Transverse colon (tissue), 4 donors: ENCODE data around the gene PDZD2. TPM values are rescaled to one million over a fixed set of nuclear protein-coding genes. Genes with fewer than 3 reads are reported as not detected.

Experiments used
- DNase-seq: peaks from one replicate; pipeline ENCODE4 v3.0.0-alpha.2; 2019
- H3K27ac ChIP-seq, 4 donors: fragments of 200-600 bp; sonication (generic); 2 replicates each; pipeline ENCODE4 v1.5.1; 2016 to 2018; ENCODE audit warnings: inconsistent platforms in 4 of 4
- H3K27me3 ChIP-seq: fragments of 200-600 bp; sonication (generic); 2 replicates; pipeline ENCODE4 v1.5.1; 2017; ENCODE audit warnings: inconsistent platforms
- H3K36me3 ChIP-seq, 4 donors: fragments of 200-600 bp; sonication (generic); 2 replicates each; pipeline ENCODE4 v1.5.1; 2017 to 2019; ENCODE audit warnings: inconsistent platforms in 4 of 4
- H3K4me1 ChIP-seq, 4 donors: fragments of 200-600 bp; sonication (generic); 2 replicates each; pipeline ENCODE4 v1.5.1; 2017 to 2020; ENCODE audit warnings: inconsistent platforms in 4 of 4
- H3K4me3 ChIP-seq, 4 donors: fragments of 200-600 bp; sonication (generic); 1 replicate in 1 of 4; 2 replicates in 3 of 4; pipeline versions ENCODE4 v1.5.1 to v1.6.1; 2017 to 2019; ENCODE audit warnings: inconsistent platforms in 4 of 4
- H3K9me3 ChIP-seq, 2 donors: fragments of 200-600 bp; sonication (generic); 2 replicates each; pipeline ENCODE4 v1.5.1; 2017 to 2019; ENCODE audit warnings: inconsistent platforms in 2 of 2
- CTCF ChIP-seq, 5 experiments: fragments of 200-600 bp in 3 of 5; fragments of 450-650 bp in 2 of 5; sonication (generic) in 3 of 5; IDR thresholded peaks; 1 replicate in 2 of 5; 2 replicates in 3 of 5; pipeline ENCODE4 v1.5.1; 2016 to 2017; ENCODE audit warnings: antibody characterized with exemption in 5 of 5, inconsistent platforms in 3 of 5, mild to moderate bottlenecking in 2 of 5, moderate library complexity in 1 of 5
- EP300 ChIP-seq: sonication (generic); formaldehyde crosslinking; IDR thresholded peaks from one replicate; pipeline ENCODE4 v1.6.1; 2017; ENCODE audit warnings: antibody characterized with exemption, low read depth
- POLR2A ChIP-seq: fragments of 450-650 bp; IDR thresholded peaks from one replicate; pipeline ENCODE4 v1.6.1; 2016; ENCODE audit warnings: antibody characterized with exemption, mild to moderate bottlenecking, moderate library complexity
- POLR2AphosphoS5 ChIP-seq, 3 donors: sonication (generic); formaldehyde crosslinking; IDR thresholded peaks; one replicate each; pipeline ENCODE4 v1.6.1; 2016; ENCODE audit warnings: antibody characterized with exemption in 3 of 3
- WGBS, 2 donors: methylation state at CpG; one replicate each; pipeline ENCODE4 v1.1.5; 2018; ENCODE audit warnings: low coverage in 1 of 2; 5-methylcytosine and 5-hydroxymethylcytosine counted together
- in situ Hi-C, 4 donors: fragments of 200-750 bp; cut with MboI; loops; one replicate each; pipeline versions ENCODE4 v1.15.0 to v1.15.1; 2017; ENCODE audit warnings: low sequenced_read_pairs in 3 of 4, low pct_ligation_motif_present in 1 of 4, low pct_unique_long_range_greater_than_20kb in 1 of 4
- intact Hi-C: fragments of 100-400 bp; cut with DNase I; formaldehyde crosslinking; loops from one replicate; pipeline ENCODE4 v1.15.1; 2023; ENCODE audit warnings: low total_unique reads
- total RNA-seq, 4 donors: library from RNA; depleted of rRNA; stranded (reverse); fragments of >200 nt; gene quantifications; one replicate each; pipeline ENCODE4 v1.1.0, GENCODE V29; 2016

The PDZD2 gene
- total RNA-seq, 4 donors from 2014 or later = 2.0 to 3.7 (median 2.8) TPM

GRCh38 chr5:31854181-31855133 lies 215.5 kb downstream of the PDZD2 start:
- 4% methylated on average over 39 of the region's 49 CpGs; no CpG with 5 or more reads in 1 of the 2 donors for WGBS, 2 donors
- Histone ChIP-seq H3K9me3 (peaks cover 7 to 11% of the 10 kb centered on the region in 2 donors), H3K4me1 (peaks cover 5 to 14% (median 10%) of the 10 kb centered on the region in 4 donors), H3K4me3 (peak overlapping the region; percentile 35 to 50 (median 39)), H3K36me3 (no peaks in the 10 kb centered on the region), H3K27ac (peak overlapping the region; percentile 33 to 61 (median 57)), H3K27me3 (peaks cover 46% of the 10 kb centered on the region)
- no peak for TF ChIP-seq CTCF (IDR thresholded peaks at IDR 0.05)
- TF ChIP-seq EP300 = no peak
- TF ChIP-seq POLR2A = no peak
- no peak for TF ChIP-seq POLR2AphosphoS5 (IDR thresholded peaks at IDR 0.05)
- in situ Hi-C loops = no loop called here
- no peak for DNase-seq
- intact Hi-C loops = no loop called here

GRCh38 chr5:31855134-31856040 lies 216.5 kb downstream of the PDZD2 start:
- no peak for DNase-seq
- H3K27me3 ChIP-seq = peaks cover 46% of the 10 kb centered on the region
- in situ Hi-C loops = no loop called here
- H3K4me3 ChIP-seq = peak overlapping the region; percentile 35 to 50 (median 39)
- peaks cover 5 to 14% (median 10%) of the 10 kb centered on the region in 4 donors for H3K4me1 ChIP-seq
- no peak for TF ChIP-seq CTCF (IDR thresholded peaks at IDR 0.05)
- TF ChIP-seq POLR2AphosphoS5 (IDR thresholded peaks at IDR 0.05) = no peak
- TF ChIP-seq POLR2A = no peak
- no peak for TF ChIP-seq EP300
- intact Hi-C loops = no loop called here
- H3K9me3 ChIP-seq = peaks cover 12 to 17% of the 10 kb centered on the region in 2 donors
- 14 to 80% methylated on average over 1 to 31 of the region's 31 CpGs for WGBS, 2 donors
- no peaks in the 10 kb centered on the region for H3K36me3 ChIP-seq
- peak overlapping the region; percentile 33 to 61 (median 57) for H3K27ac ChIP-seq

- Histone ChIP-seq H3K36me3 (no peaks in the 10 kb centered on the region), H3K4me1 (peaks cover 5 to 12% (median 9%) of the 10 kb centered on the region in 4 donors), H3K4me3 (no peak overlapping the region), H3K9me3 (peaks cover 12 to 17% of the 10 kb centered on the region in 2 donors), H3K27me3 (peaks cover 33% of the 10 kb centered on the region), H3K27ac (no peak overlapping the region)
- in situ Hi-C loops (no loop called here), intact Hi-C loops (no loop called here)
- no peak for DNase-seq
- TF ChIP-seq POLR2A = no peak
- TF ChIP-seq EP300 = no peak
Measured at GRCh38 chr5:31859096-31859495, 220.2 kb downstream of the PDZD2 start.

GRCh38 chr5:31860278-31860677 lies 221.3 kb downstream of the PDZD2 start:
- TF ChIP-seq POLR2AphosphoS5 (IDR thresholded peaks at IDR 0.05) = no peak
- TF ChIP-seq EP300 = no peak
- no peak for TF ChIP-seq POLR2A
- TF ChIP-seq CTCF (IDR thresholded peaks at IDR 0.05) = no peak
- intact Hi-C loops (no loop called here), in situ Hi-C loops (no loop called here)
- WGBS, 2 donors = 92 to 100% methylated on average over 2 to 4 of the region's 4 CpGs
- Histone ChIP-seq H3K4me1 (peaks cover 1 to 5% (median 3%) of the 10 kb centered on the region in 4 donors), H3K4me3 (no peak overlapping the region), H3K27ac (no peak overlapping the region), H3K27me3 (peaks cover 21% of the 10 kb centered on the region), H3K36me3 (no peaks in the 10 kb centered on the region), H3K9me3 (peaks cover 12 to 17% of the 10 kb centered on the region in 2 donors)
- no peak for DNase-seq
